Spleen (tissue), 7 donors: ENCODE results near the gene A4GALT.

Experiments used
- CTCF ChIP-seq, 11 experiments: fragments of 200-600 bp in 7 of 11; fragments of 450-650 bp in 4 of 11; sonication (generic) in 4 of 11; IDR thresholded peaks in 8 of 11; conservative IDR thresholded peaks in 3 of 11; 1 replicate in 7 of 11; 2 replicates in 4 of 11; pipeline versions ENCODE4 v1.4.0 to v1.8.0; 2016 to 2021; ENCODE audit warnings: antibody characterized with exemption in 11 of 11, inconsistent platforms in 4 of 11, mild to moderate bottlenecking in 1 of 11
- POLR2A ChIP-seq, 3 donors: fragments of 450-650 bp; IDR thresholded peaks; one replicate each; pipeline ENCODE4 v1.5.1; 2017; ENCODE audit warnings: antibody characterized with exemption in 3 of 3, mild to moderate bottlenecking in 1 of 3
- POLR2AphosphoS5 ChIP-seq, 3 donors: sonication (generic); formaldehyde crosslinking; IDR thresholded peaks; one replicate each; pipeline ENCODE4 v1.5.1; 2017; ENCODE audit warnings: antibody characterized with exemption in 3 of 3
- donor health status: DM: no; HTN: no; CAD: no; lungs with moderate emphysema.
- donor health status: DM: no; HTN: no; CAD: no.
- donor health status: DM: no; HTN: no; CAD: no.

- TF ChIP-seq CTCF (IDR thresholded peaks at IDR 0.05 in 8 of 11, conservative IDR thresholded peaks at IDR 0.05 in 3 of 11) (no peak), POLR2AphosphoS5 (IDR thresholded peaks at IDR 0.05) (peak in 1 of 3 donors; percentile 21), POLR2A (IDR thresholded peaks at IDR 0.05) (no peak)
Measured at GRCh38 chr22:42747701-42748513, 27.2 kb upstream of the A4GALT start.
